Measurements from ENCODE around the gene ZNF718. TPM values are rescaled to one million over a fixed set of nuclear protein-coding genes. Genes with fewer than 3 reads are reported as not detected.

Gene ZNF718
- total and polyA plus RNA-seq, 2 donors (not counting 3 experiments of a cell fraction or from before 2014, with no cell fraction given), result 0.99 to 12.1 TPM

DNA sequence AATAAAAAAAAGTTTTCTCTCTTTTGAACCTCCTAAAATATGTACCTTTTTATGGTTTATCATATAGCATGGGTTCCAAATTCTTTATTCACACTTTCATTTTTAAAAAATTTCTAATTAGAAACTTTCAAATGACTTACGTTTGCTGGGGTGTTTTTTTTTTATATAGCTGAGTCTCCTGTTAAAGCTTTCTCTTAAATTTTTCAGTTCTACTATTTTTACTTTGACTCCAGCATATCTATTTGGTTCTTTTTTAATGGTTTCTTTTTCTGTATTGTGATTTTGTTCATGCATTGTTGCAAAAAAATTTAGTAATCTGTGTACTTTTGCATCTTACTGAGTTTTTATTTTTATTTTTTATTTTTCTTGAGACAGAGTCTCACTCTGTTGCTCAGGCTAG is 22.3 kb downstream of the ZNF718 start:
- ChIA-PET POLR2A (no interaction called here), CTCF (no interaction called here)
- no peak overlapping the region for H3K4me3 ChIP-seq (replicated peaks in 1 of 3; ENCODE audit: insufficient read depth in 1 of 3, low read depth in 1 of 3, low read length in 3 of 3)
- no TSS peak for BruUV-seq (replicated peaks)
- H3K27me3 ChIP-seq (ENCODE audit: control insufficient read depth in 2 of 2, insufficient read depth in 2 of 2, low read length in 2 of 2), result no peaks in the 10 kb centered on the region
- H3K9ac ChIP-seq (replicated peaks; ENCODE audit: extremely low read depth, insufficient read depth, low read length), result no peak overlapping the region
- intact Hi-C loops (cut with micrococcal nuclease) (no loop called here), dilution Hi-C loops (cut with MboI; ENCODE audit: extremely low pct_ligation_motif_present, low sequenced_read_pairs) (no loop called here)
- H3K36me3 ChIP-seq (ENCODE audit: control insufficient read depth in 2 of 2, extremely low read depth in 1 of 2, insufficient read depth in 2 of 2, low read length in 2 of 2), result peaks cover 0 to 2% of the 10 kb centered on the region in 2 experiments
- no peak for TF ChIP-seq FOS (IDR thresholded peaks at IDR 0.05; ENCODE audit: borderline replicate concordance, insufficient read depth, low read length)
- no peak for TF ChIP-seq JUN (IDR thresholded peaks at IDR 0.05; ENCODE audit: borderline replicate concordance, insufficient read depth, insufficient read length, low read depth)
- no peak for TF ChIP-seq GATA2 (IDR thresholded peaks at IDR 0.05; ENCODE audit: insufficient read depth, insufficient read length, low read depth, low read length)
- TF ChIP-seq MYC (IDR thresholded peaks at IDR 0.05; ENCODE audit: low read depth, low read length), result no peak
- TF ChIP-seq, protein P1, sequence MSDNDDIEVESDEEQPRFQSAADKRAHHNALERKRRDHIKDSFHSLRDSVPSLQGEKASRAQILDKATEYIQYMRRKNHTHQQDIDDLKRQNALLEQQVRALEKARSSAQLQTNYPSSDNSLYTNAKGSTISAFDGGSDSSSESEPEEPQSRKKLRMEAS (IDR thresholded peaks at IDR 0.05; ENCODE audit: insufficient read depth, insufficient read length), result no peak
- TF ChIP-seq POLR2AphosphoS5 (IDR thresholded peaks at IDR 0.05; ENCODE audit: insufficient read depth, low read depth, low read length), result no peak
- TF ChIP-seq, protein P2, sequence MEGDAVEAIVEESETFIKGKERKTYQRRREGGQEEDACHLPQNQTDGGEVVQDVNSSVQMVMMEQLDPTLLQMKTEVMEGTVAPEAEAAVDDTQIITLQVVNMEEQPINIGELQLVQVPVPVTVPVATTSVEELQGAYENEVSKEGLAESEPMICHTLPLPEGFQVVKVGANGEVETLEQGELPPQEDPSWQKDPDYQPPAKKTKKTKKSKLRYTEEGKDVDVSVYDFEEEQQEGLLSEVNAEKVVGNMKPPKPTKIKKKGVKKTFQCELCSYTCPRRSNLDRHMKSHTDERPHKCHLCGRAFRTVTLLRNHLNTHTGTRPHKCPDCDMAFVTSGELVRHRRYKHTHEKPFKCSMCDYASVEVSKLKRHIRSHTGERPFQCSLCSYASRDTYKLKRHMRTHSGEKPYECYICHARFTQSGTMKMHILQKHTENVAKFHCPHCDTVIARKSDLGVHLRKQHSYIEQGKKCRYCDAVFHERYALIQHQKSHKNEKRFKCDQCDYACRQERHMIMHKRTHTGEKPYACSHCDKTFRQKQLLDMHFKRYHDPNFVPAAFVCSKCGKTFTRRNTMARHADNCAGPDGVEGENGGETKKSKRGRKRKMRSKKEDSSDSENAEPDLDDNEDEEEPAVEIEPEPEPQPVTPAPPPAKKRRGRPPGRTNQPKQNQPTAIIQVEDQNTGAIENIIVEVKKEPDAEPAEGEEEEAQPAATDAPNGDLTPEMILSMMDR (IDR thresholded peaks at IDR 0.05; ENCODE audit: extremely low read depth in 1 of 2, insufficient read depth in 1 of 2, low read depth in 1 of 2, low read length in 2 of 2), result no peak
- no peak for TF ChIP-seq POLR2A (IDR thresholded peaks at IDR 0.05; ENCODE audit: low read depth, low read length)
- TF ChIP-seq EZH2 (IDR thresholded peaks at IDR 0.05; ENCODE audit: borderline replicate concordance, low read depth, low read length, severe bottlenecking), result no peak
- H4K20me1 ChIP-seq (replicated peaks; ENCODE audit: control insufficient read depth, extremely low read depth, insufficient read depth, low read length), result no peaks in the 10 kb centered on the region
- H3K9me1 ChIP-seq (replicated peaks; ENCODE audit: control insufficient read depth, extremely low read depth, insufficient read depth, low read length), result no peaks in the 10 kb centered on the region
- H3K4me1 ChIP-seq (ENCODE audit: control insufficient read depth, extremely low read depth, insufficient read depth, low read length), result no peaks in the 10 kb centered on the region
- H3K4me2 ChIP-seq (ENCODE audit: insufficient read depth, low read length), result no peak overlapping the region
- H3K9me3 ChIP-seq (replicated peaks; ENCODE audit: control insufficient read depth, insufficient read depth, low read length), result no peaks in the 10 kb centered on the region
- H3K27ac ChIP-seq (ENCODE audit: insufficient read depth, low read depth, low read length), result no peak overlapping the region
- FAIRE-seq, result no peak
- H3K79me2 ChIP-seq (ENCODE audit: control insufficient read depth, insufficient read depth, low read length), result peaks cover 3% of the 10 kb centered on the region
- DNase-seq (ENCODE audit: low read depth, low spot score), result no peak
- H2AFZ ChIP-seq (ENCODE audit: low read depth, low read length), result no peak overlapping the region

Measured in endothelial cell of umbilical vein (primary cell).